Body of pancreas (tissue), 4 donors: ENCODE results near the gene CT45A5.

Source experiments
- POLR2A ChIP-seq, 3 donors: fragments of 450-650 bp; IDR thresholded peaks; one replicate each; pipeline ENCODE4 v1.6.1; 2016; ENCODE audit warnings: antibody characterized with exemption in 3 of 3, mild to moderate bottlenecking in 2 of 3
- TF ChIP-seq, protein P1 (sequence below), 7 experiments: fragments of 450-650 bp in 4 of 7; fragments of 200-600 bp in 3 of 7; sonication (generic) in 3 of 7; IDR thresholded peaks; one replicate each; pipeline ENCODE4 v1.5.1; 2016 to 2019; ENCODE audit warnings: antibody characterized with exemption in 7 of 7

DNA sequence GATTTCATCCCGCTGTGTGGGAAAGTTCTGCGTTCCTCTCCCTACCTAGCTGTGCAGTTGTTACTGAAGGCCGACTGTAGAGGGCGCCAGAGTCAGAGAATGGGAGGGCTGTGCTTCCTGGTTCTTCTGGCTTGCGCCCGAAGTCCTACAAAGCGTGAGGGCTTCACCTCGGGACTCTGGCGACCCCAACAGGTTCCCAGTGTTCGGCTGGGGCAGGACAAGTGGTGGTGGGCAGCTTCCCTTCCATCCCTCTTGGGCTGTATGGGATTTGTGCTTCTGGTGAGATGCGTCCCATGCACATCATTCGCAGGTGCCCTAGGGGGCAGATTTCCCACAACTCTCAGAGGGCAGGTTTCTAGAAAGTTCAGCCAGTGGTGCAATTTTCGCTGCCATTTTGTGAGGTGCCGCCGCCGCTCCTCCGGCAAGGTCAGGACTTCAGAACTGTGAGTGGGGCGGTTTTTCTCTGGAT, 44.6 kb downstream of the CT45A5 start:
- TF ChIP-seq POLR2A (IDR thresholded peaks at IDR 0.05) = no peak
- TF ChIP-seq, protein P1, sequence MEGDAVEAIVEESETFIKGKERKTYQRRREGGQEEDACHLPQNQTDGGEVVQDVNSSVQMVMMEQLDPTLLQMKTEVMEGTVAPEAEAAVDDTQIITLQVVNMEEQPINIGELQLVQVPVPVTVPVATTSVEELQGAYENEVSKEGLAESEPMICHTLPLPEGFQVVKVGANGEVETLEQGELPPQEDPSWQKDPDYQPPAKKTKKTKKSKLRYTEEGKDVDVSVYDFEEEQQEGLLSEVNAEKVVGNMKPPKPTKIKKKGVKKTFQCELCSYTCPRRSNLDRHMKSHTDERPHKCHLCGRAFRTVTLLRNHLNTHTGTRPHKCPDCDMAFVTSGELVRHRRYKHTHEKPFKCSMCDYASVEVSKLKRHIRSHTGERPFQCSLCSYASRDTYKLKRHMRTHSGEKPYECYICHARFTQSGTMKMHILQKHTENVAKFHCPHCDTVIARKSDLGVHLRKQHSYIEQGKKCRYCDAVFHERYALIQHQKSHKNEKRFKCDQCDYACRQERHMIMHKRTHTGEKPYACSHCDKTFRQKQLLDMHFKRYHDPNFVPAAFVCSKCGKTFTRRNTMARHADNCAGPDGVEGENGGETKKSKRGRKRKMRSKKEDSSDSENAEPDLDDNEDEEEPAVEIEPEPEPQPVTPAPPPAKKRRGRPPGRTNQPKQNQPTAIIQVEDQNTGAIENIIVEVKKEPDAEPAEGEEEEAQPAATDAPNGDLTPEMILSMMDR (IDR thresholded peaks at IDR 0.05) = peak in 3 of 7 experiments; percentile 6 to 21 (median 13)
